G401.6 (cell line): ENCODE data around the gene GSE1.

ENCODE experiments used
- FAIRE-seq: peaks from 2 replicates; lab custom pipeline; 2012; peaks lifted over from hg19 to GRCh38; lab: Jason Lieb, UNC

GSE1 gene

DNA sequence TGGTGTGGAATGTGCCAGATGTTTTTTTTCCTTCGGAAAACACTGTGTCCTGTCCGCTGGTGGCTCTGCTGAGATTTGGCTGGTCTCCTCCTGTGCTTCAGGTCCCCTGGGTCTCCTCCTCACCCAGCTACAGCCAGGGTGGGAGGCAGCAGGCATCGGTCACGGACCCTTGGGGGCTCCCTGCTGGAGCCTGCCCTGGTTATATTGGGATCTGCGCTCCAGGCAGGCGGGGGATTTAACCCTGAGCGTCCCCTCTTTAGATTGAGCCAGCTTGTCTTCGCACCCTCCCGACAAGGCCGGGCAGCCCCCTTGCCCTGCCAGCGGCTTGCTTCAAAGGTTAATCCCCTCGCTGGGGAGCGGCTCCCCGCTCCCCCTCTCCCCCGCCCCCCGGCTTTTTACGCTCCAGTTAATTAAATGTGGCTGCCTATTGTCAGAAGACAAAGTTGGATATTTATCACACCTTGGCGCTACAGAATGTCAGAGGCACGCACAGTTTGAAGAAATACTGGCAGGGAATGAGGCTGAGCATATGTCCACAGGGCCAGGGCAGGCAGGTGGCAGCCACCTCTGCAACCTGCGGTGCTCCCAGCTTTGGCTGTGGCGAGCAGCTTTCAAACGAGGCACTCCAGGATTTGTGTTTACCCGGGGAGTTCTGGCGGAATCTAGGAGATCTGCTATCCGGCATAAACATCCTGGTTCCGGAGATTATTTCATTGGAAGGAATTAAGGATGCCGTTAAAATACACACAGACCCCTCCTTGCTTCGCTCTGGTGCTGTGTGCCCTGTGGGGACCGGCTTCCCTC is 38.2 kb upstream of the GSE1 start:
- no peak for FAIRE-seq

DNA sequence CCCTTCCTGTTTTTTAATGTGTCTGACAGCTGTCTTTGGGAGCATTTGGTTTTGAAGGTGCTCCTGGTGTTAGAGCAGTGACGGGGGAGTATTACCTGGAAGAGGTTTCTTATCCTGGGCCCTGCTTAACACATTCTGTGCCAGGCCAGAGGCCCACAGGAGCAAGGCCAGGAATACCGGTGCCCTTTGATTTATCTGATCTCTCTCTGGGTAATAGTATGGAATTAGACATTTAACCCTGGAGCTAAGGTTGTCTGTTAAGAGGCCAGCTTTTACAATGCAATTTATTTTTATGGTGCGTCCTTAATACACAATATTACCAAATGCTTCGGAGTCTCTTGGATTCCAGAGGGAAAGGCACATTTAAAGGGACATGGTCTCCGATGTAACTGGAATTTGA is 37.2 kb upstream of the GSE1 start:
- no peak for FAIRE-seq

DNA sequence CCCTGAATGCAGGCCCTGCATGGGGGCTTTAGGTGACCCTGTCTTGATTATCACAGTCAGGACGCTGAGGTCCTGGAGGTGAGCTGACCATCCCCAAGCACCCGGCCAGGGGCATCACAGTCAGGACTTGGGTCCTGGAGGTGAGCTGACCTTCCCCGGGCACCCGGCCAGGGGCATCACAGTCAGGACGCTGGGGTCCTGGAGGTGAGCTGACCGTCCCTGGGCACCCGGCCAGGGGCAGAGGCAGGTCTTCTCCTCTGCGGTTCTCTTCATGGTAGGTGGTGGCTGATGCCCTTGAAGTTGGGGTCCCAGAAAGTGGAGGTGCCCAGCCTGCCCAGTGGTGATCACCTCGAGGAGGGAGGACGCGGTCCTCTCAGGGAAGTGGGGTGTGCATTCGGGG is 36.2 kb upstream of the GSE1 start:
- FAIRE-seq = no peak

GRCh38 chr16:85577899-85578598 is 35.1 kb upstream of the GSE1 start:
- FAIRE-seq = no peak

- no peak for FAIRE-seq
Measured at GRCh38 chr16:85578599-85578948, 34.5 kb upstream of the GSE1 start.

- no peak for FAIRE-seq
Measured at GRCh38 chr16:85579191-85579590, 33.9 kb upstream of the GSE1 start.

- FAIRE-seq = no peak
Measured at GRCh38 chr16:85579923-85580580, 33.1 kb upstream of the GSE1 start.

DNA sequence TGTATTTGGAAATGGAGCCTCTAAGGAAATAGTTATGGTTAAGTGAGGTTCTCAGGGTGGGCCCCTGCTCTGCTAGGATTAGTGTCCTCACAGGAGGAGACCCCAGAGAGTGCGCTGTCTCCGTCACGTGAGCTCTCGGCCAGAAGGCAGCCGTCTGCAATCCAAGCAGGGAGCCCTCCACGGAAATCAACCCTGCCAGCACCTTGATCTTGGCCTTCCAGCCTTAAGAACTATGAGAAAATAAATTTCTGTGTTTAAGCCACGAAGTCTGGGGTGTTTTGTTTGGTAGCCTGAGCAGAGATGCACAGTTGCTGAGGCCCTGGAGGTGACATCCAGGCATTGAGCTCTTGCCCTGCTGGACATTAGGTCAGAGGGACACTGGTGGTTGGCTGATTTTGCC is 32.4 kb upstream of the GSE1 start:
- FAIRE-seq = no peak

DNA sequence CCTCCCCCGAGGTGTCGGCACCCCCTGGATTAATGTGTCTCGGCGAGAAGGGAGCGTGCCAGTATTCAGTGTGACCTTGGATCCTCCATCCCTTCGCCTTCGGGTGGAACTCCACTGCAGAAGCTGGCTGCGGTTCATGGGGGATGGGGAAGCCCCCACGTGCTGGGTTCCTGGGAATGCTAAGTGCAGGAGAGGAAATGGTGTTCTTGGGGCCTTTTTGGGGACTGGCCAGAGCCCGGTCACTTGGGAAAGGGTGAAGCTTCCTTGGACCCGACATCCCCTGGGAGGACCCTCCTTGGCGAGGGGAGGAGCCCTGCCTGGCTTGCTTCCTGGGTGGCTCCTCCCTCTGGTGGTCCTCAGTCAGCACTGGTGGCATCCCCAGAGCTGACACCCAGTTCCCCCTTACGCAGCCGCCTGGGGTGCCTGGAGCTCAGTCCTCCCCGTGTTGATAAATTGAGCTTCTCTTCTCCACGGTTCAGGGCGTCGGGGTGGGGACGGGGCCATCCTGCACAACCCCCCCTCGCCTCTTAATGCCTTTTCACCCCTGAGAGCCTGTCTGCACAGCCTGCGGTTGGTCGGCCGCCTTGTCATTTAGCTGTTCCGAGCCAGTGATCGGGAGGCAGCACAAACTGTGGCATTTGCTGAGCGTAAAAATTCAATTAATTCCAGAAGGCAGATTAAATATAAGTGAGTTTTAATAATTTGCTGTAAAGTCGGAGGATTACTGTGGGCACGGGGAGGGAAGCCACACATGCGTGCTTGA is 30.7 kb upstream of the GSE1 start:
- FAIRE-seq = no peak

- no peak for FAIRE-seq
Measured at GRCh38 chr16:85583491-85584181, 29.5 kb upstream of the GSE1 start.

DNA sequence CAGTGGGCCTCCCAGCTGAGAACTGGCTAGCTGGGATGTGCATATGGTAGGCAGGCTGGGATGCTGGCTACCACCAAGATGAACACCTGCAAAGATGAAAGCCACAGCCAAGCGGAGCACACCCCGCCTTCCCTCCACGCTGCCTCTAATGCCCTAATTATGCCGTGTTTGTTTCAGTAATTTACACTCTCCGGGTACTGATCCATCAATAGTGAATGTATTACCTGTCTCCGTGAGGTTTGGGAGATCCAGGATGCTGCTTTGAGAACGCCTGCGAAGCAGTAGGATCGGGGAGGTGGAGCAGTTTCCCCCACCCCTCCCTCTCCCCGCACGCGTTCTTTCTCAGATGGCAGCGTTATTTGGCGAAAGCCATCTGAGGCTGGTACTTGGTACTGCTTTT is 28.9 kb upstream of the GSE1 start:
- FAIRE-seq = no peak

- FAIRE-seq = no peak
Measured at GRCh38 chr16:85584819-85585282, 28.3 kb upstream of the GSE1 start.

- no peak for FAIRE-seq
Measured at GRCh38 chr16:85585711-85586110, 27.4 kb upstream of the GSE1 start.

DNA sequence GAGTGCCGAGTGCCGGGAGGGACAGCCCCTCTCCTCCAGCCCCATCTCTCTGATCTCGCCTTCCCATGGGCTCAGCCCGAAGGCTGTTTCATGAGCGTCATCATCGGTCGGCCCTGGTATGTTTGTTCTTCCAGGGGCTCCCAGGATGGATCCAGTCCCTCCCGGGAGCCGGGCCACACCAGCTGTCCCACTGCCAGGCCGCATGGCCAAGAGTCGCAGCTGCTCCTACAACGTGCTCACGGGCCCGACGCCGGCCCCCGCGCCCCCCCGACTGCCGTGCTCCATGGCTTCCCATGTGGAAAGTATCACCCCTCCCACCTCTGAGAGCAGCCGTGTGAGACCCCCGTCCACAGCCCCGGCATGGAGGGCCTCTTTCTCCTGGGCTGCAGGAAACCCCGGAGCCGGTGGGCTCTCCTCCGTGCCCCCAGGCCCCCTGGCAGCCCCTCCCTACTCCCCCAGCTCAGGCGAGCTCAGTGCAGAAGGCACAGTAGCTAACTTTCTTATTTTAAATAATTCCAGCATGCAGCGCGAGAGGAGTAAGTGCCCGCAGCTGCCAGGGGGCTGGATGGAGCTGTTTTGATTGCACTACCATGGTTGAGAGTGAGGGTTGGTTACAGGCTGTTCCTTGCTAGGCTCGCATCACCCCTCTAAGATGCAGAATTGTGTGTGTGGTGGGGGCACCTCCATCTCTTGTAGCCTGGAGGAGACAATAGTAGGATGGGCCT is 26.6 kb upstream of the GSE1 start:
- no peak for FAIRE-seq

DNA sequence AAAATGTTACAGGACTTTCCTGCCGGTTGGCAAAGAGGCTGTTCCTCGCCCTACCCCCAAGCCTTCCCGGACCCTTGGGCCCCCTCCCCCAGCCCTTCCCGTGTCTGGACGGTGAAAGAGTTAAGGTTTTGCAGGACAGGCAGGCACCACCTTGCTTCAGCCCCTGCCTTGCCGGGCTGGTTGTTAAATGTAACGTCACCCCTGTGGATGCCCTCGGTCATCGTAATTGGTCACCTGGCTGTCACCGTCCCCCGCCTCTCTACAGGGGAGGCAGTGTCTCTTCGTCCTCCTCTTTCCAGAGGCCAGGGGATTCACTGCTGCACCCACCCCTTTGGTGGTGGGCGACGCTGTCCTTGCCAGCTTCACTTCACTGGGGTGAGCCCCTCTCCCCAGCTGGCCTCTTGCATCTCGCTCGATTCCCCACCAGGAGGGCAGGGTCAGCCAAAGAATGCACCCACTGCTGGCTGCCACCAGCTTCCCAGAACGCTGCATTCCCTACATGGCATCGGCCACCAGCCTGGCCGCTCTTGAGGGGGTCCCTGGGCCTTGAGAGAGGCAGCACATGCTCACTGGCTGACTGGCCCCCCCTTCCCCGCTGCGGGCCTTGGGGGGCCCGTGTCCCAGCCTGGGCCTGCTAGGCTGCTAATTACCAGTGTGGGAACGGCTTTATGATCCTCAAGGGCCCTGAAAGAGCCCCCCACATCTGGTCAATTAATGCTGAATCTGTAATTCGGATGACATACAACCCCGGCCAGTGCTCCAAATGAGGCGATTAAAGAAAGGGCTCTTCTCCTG is 25.2 kb upstream of the GSE1 start:
- no peak for FAIRE-seq

DNA sequence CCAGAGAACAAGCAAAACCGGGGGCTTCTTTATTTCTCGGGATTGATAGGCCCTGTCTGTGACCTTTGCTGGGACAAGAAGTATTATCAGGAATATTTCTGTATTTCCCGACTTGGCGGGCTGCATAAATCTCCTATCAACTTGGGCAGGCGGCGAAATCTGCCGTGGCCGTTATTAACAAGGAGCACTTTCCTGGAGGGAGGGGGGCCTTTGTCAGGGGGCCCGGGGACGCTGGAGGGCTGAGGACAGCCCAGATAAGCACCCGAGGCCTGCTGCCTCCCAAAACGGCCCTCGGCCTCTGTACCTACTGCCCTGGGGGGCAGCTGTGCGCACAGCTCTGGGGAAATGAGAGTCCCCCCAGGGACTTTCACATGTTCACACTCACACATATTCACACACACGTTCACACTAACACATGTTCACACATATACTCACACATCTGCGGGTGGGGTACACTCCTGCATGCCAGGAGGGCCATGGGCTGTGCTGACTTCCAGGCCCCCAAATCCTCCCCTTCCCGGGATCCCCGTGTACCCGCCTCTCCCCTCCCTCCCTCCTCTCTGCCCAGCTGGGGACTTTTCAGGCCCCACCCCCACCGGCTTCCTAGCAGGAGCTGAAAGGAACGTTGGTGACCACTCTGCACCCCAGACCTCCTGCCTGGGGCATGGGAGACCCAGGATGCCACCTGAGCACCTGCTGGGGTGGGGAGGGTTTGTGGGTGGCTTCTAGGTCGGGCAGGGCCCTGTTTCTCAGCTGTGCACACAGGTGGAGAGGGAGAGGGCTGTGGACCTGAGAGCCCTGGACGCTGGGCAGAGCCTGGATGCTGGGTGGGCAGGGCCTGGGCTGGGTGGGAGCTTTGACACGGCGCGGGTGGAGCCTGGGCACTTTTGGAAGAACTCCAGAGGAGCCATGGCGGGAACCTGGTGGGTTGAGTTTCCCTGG is 24.3 kb upstream of the GSE1 start:
- FAIRE-seq = no peak

DNA sequence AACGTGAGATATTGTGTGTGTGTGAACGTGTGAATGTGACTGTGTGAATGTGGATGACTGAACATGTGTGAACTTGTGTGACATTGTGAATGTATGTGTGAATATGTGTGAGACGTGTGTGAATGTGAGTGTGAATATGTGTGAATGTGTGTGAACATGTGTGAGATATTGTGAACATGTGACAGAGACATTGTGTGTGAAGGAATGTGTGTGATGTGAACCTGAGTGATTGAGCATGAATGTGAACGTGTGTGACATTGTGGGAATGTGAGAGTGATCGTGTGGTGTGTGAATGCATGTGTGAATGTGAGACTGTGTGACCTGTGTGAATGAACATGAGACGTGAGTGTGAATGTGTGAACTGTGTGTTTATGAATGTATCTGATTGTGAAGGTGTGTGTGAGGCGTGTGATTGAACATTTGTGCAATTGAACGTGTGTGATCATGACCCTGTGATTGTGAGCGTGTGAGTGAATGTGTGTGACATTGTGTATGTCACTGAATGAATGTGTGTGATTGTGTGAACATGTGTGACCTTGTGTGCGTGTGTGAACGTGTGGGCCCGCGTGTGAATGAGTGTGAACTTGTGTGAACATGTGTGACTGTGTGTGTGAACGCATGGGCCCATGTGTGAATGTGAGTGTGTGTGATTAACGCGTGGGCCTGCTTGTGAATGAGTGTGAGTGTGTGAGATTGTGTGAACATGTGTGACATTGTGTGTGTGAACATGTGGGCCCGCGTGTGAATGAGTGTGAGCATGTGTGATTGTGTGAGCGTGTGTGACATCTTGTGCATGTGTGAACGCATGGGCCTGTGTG is 23.2 kb upstream of the GSE1 start:
- FAIRE-seq = no peak

DNA sequence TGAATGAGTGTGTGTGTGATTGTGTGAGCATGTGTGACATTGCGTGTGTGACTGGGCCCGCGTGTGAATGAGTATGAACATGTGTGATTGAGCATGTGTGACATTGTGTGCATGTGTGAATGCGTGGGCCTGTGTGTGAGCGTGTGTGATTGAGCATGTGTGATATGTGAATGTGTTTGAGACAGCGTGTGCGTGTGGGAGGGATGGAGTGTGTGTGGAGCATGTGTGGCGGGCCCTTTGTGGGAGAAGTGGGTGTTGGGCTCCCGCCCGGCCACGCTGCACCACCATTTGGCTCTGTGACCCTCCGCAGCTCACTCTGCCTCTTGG is 22.7 kb upstream of the GSE1 start:
- FAIRE-seq = no peak

- no peak for FAIRE-seq
Measured at GRCh38 chr16:85591381-85591780, 21.7 kb upstream of the GSE1 start.
